HG02973 (cell line): ENCODE data around the gene TTLL13.

Experiments
- ATAC-seq: cut with Tn5 transposase; IDR thresholded peaks from one replicate; pipeline ENCODE4 v1.9.1; 2021; ENCODE audit warnings: moderate library complexity; ENCODE audit not compliant: unreplicated experiment

TTLL13 gene

GRCh38 chr15:90307661-90308060 is 58.3 kb downstream of the TTLL13 start:
- ATAC-seq, result no peak

- ATAC-seq, result no peak
These were observed 59.7 kb downstream of the TTLL13 start for GRCh38 chr15:90309020-90309419.
